Stomach smooth muscle (tissue), 2 donors: ENCODE results near the gene TXNRD1.

Experiments used
- H3K27ac ChIP-seq: one replicate; pipeline ENCODE4 v1.7.0; 2013; ENCODE audit warnings: mild to moderate bottlenecking, low read length, inconsistent platforms
- H3K27me3 ChIP-seq, 2 donors: one replicate each; pipeline ENCODE4 v1.7.0; 2013; ENCODE audit warnings: low read length in 2 of 2; ENCODE audit not compliant: insufficient read depth in 2 of 2, control insufficient read depth in 1 of 2
- H3K36me3 ChIP-seq, 2 donors: one replicate each; pipeline ENCODE4 v1.7.0; 2013; ENCODE audit warnings: low read length in 2 of 2; ENCODE audit not compliant: control insufficient read depth in 2 of 2, insufficient read depth in 2 of 2
- H3K4me1 ChIP-seq: one replicate; pipeline ENCODE4 v1.7.0; 2013; ENCODE audit warnings: low read length; ENCODE audit not compliant: control insufficient read depth, insufficient read depth
- H3K4me3 ChIP-seq, 2 donors: one replicate each; pipeline ENCODE4 v1.7.0; 2013; ENCODE audit warnings: low read length in 2 of 2
- H3K9ac ChIP-seq, 2 donors: one replicate each; pipeline ENCODE4 v1.7.0; 2013; ENCODE audit warnings: low read length in 2 of 2, mild to moderate bottlenecking in 1 of 2
- H3K9me3 ChIP-seq, 2 donors: one replicate each; pipeline ENCODE4 v1.7.0; 2013; ENCODE audit warnings: low read length in 2 of 2; ENCODE audit not compliant: control insufficient read depth in 2 of 2
- donor health status: healthy.
- donor health status: Pancreatic carcinoma.

Gene TXNRD1

DNA sequence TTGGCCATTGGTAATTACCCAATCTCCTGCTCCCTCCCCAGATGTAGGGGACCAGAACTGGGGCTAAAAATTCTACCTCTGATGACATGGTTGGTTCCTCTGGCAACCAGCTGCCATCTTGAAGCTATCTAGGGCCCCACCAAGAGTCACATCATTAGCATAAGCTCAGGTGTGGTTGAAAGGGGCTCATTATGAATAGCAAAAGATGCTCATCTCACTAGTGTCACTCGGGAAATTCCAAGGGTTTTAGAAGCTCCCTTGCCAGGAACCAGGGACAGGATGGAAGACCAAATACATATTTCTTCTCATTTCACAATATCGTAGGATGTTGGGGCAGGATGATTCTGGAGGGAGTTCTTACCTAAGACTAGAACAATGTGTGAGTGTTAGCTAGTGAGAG, 126.6 kb downstream of the TXNRD1 start:
- H3K9ac ChIP-seq, result no peak overlapping the region
- peaks cover 13% of the 10 kb centered on the region for H3K4me1 ChIP-seq
- peaks cover 19 to 30% of the 10 kb centered on the region in 2 donors for H3K36me3 ChIP-seq
- no peaks in the 10 kb centered on the region for H3K9me3 ChIP-seq
- no peak overlapping the region for H3K4me3 ChIP-seq
- H3K27ac ChIP-seq, result no peak overlapping the region
- H3K27me3 ChIP-seq, result no peaks in the 10 kb centered on the region

- Histone ChIP-seq H3K9ac (no peak overlapping the region), H3K36me3 (peaks cover 25 to 31% of the 10 kb centered on the region in 2 donors), H3K4me3 (no peak overlapping the region), H3K4me1 (peaks cover 13% of the 10 kb centered on the region), H3K27me3 (no peaks in the 10 kb centered on the region), H3K9me3 (no peaks in the 10 kb centered on the region), H3K27ac (no peak overlapping the region)
Observed at GRCh38 chr12:104342635-104343249, 127.2 kb downstream of the TXNRD1 start.

GRCh38 chr12:104344682-104345081, 129.1 kb downstream of the TXNRD1 start:
- Histone ChIP-seq H3K9me3 (no peaks in the 10 kb centered on the region), H3K27ac (no peak overlapping the region), H3K27me3 (no peaks in the 10 kb centered on the region), H3K36me3 (peaks cover 31 to 39% of the 10 kb centered on the region in 2 donors), H3K4me3 (no peak overlapping the region), H3K9ac (no peak overlapping the region), H3K4me1 (peaks cover 13% of the 10 kb centered on the region)

DNA sequence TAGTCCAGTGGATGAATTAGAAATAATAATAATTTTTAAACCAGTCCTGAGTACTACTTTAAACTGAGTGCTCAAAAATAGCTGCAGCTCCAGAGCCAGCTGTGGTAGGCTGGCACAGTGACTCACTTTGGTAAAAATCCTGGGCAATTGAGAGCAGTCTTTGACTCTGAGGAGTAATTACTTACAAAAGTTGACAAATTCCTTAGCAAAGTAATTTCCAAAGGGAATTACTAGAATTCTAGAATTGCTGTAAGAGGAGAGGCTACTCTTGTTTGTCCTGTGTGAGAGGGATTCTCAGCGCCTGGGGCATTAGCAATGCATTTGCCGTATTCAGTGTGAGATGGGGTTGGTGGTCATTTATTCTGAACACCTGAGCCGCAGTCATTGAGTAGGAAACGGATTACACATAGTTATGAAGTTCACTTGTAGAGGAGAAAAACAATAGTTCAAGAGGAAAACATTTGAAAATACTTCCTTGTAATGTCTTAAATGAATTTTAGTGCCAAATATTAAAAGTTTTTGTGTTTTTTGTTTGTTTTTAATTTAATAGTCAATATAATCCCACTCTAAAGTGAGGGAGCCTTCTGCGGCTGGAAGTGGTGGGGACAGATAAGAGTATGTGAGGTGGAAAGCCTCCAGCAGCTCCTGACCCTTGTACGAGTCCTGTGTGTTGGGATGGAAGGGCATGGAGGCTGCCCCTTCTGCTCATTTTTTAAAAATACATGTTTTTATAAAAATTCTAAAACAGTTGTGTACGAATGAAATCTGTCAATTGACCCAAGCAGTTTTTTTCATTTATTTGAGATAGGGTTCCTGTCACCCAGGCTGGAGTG, 129.9 kb downstream of the TXNRD1 start:
- Histone ChIP-seq H3K27me3 (no peaks in the 10 kb centered on the region), H3K9ac (no peak overlapping the region), H3K9me3 (no peaks in the 10 kb centered on the region), H3K27ac (no peak overlapping the region), H3K4me3 (no peak overlapping the region), H3K36me3 (peaks cover 33 to 41% of the 10 kb centered on the region in 2 donors), H3K4me1 (peaks cover 10% of the 10 kb centered on the region)

- Histone ChIP-seq H3K4me1 (peaks cover 4% of the 10 kb centered on the region), H3K36me3 (peaks cover 39 to 43% of the 10 kb centered on the region in 2 donors), H3K4me3 (no peak overlapping the region), H3K9me3 (no peaks in the 10 kb centered on the region), H3K9ac (no peak overlapping the region), H3K27me3 (no peaks in the 10 kb centered on the region), H3K27ac (no peak overlapping the region)
Observed at GRCh38 chr12:104347374-104348075, 131.9 kb downstream of the TXNRD1 start.

DNA sequence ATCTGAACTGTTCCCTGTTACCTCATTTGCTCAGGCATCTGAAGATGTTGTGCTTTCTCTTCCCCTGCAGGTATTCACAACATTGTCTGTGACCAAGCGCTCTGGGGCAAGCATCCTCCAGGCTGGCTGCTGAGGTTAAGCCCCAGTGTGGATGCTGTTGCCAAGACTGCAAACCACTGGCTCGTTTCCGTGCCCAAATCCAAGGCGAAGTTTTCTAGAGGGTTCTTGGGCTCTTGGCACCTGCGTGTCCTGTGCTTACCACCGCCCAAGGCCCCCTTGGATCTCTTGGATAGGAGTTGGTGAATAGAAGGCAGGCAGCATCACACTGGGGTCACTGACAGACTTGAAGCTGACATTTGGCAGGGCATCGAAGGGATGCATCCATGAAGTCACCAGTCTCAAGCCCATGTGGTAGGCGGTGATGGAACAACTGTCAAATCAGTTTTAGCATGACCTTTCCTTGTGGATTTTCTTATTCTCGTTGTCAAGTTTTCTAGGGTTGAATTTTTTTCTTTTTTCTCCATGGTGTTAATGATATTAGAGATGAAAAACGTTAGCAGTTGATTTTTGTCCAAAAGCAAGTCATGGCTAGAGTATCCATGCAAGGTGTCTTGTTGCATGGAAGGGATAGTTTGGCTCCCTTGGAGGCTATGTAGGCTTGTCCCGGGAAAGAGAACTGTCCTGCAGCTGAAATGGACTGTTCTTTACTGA, 132.9 kb downstream of the TXNRD1 start:
- Histone ChIP-seq H3K27ac (no peak overlapping the region), H3K4me1 (peaks cover 2% of the 10 kb centered on the region), H3K36me3 (peaks cover 31 to 35% of the 10 kb centered on the region in 2 donors), H3K27me3 (no peaks in the 10 kb centered on the region), H3K9ac (no peak overlapping the region), H3K9me3 (no peaks in the 10 kb centered on the region), H3K4me3 (no peak overlapping the region)

- Histone ChIP-seq H3K4me1 (peaks cover 2% of the 10 kb centered on the region), H3K27ac (no peak overlapping the region), H3K4me3 (no peak overlapping the region), H3K27me3 (no peaks in the 10 kb centered on the region), H3K9me3 (no peaks in the 10 kb centered on the region), H3K9ac (no peak overlapping the region), H3K36me3 (peaks cover 31 to 35% of the 10 kb centered on the region in 2 donors)
Observed at GRCh38 chr12:104348994-104349494, 133.5 kb downstream of the TXNRD1 start.

DNA sequence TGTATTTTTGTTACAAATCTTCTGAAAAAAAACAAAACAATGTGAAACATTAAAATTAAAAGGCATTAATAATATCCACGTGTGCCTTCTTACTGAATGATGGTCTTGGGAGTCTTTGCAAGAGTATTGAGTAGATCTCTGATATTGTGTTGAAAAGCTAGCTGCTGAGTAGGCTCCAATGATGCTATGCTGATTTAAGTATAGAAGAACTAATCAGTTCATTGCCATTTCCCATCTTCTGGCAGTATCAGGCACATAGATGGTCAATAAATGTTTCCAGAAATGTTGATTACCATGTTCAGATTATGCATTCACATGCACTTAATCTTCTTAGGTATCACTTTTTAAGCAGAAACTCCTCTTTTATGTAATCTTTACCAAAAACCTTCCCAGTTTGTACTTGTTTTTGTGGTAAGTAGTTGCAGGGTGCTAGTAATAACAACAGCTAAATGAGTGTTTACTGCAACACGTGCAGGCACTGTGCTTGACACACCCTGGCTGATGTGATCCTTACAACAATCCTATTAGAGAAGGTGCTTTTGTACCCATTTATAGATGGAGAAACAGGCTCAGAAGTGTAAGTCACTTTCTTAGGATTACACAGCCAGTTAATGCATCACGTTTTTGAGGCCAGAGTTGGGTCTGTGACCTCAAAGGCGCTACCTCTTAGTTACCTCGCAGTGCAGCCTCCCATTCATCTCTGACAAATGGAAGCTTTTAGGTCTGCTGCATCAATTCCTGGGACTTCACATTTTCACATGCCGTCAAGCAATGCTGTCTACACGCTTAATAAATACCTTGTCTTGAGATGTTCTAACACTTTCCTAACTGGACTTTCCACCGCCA, 134.9 kb downstream of the TXNRD1 start:
- Histone ChIP-seq H3K9me3 (no peaks in the 10 kb centered on the region), H3K36me3 (peaks cover 31 to 34% of the 10 kb centered on the region in 2 donors), H3K9ac (no peak overlapping the region)

GRCh38 chr12:104351057-104351983, 135.7 kb downstream of the TXNRD1 start:
- Histone ChIP-seq H3K9me3 (no peaks in the 10 kb centered on the region), H3K4me3 (no peak overlapping the region), H3K27me3 (no peaks in the 10 kb centered on the region), H3K9ac (no peak overlapping the region), H3K4me1 (no peaks in the 10 kb centered on the region), H3K36me3 (peaks cover 31 to 34% of the 10 kb centered on the region in 2 donors), H3K27ac (no peak overlapping the region)

More for the DNA sequence above, 134.9 kb downstream of the TXNRD1 start:
- Histone ChIP-seq H3K27ac (no peak overlapping the region), H3K4me1 (no peaks in the 10 kb centered on the region), H3K27me3 (no peaks in the 10 kb centered on the region), H3K4me3 (no peak overlapping the region)
